Ishikawa (cell line): ENCODE data around the gene EGFR.

Experiments
- CEBPB ChIP-seq: IDR thresholded peaks from 2 replicates; pipeline ENCODE4 v1.6.1; 2012
- EGR1 ChIP-seq: IDR thresholded peaks from 2 replicates; pipeline ENCODE4 v1.6.1; 2012
- EP300 ChIP-seq: IDR thresholded peaks from 2 replicates; pipeline ENCODE4 v1.6.1; 2012; ENCODE audit warnings: borderline replicate concordance
- FOXM1 ChIP-seq: IDR thresholded peaks from 2 replicates; pipeline ENCODE4 v1.6.1; 2012; ENCODE audit warnings: low read depth, borderline replicate concordance
- MAX ChIP-seq: IDR thresholded peaks from 2 replicates; pipeline ENCODE4 v1.6.1; 2012
- RAD21 ChIP-seq: IDR thresholded peaks from 2 replicates; pipeline ENCODE4 v1.6.1; 2012; ENCODE audit warnings: low read depth
- REST ChIP-seq: IDR thresholded peaks from 2 replicates; pipeline ENCODE4 v1.6.1; 2012; ENCODE audit warnings: low read depth, mild to moderate bottlenecking
- TAF1 ChIP-seq: IDR thresholded peaks from 2 replicates; pipeline ENCODE4 v1.6.1; 2012; ENCODE audit warnings: low read depth, mild to moderate bottlenecking
- TCF12 ChIP-seq: IDR thresholded peaks from 2 replicates; pipeline ENCODE4 v1.6.1; 2012; ENCODE audit warnings: low read depth
- USF1 ChIP-seq: IDR thresholded peaks from 2 replicates; pipeline ENCODE4 v1.6.1; 2012
- YY1 ChIP-seq: IDR thresholded peaks from 2 replicates; pipeline ENCODE4 v1.6.1; 2012; ENCODE audit warnings: low read depth

GRCh38 chr7:55138663-55139062 is 119.8 kb downstream of the EGFR start:
- no peak for TF ChIP-seq YY1
- TF ChIP-seq FOXM1 = no peak
- no peak for TF ChIP-seq RAD21
- TF ChIP-seq CEBPB = no peak
- no peak for TF ChIP-seq TAF1
- no peak for TF ChIP-seq EGR1
- no peak for TF ChIP-seq EP300
- TF ChIP-seq TCF12 = no peak
- TF ChIP-seq MAX = no peak
- TF ChIP-seq REST = no peak
- no peak for TF ChIP-seq USF1
